ENCODE measurements around the gene C1orf50.
"Not testable (repeated sequence)": the region's sequence is repeated elsewhere in the genome, so short reads cannot be mapped to it uniquely, and the experiment has no call there.

The C1orf50 gene

GRCh38 chr1:42748461-42749410, 18.3 kb upstream of the C1orf50 start:
- TF ChIP-seq, protein P1, sequence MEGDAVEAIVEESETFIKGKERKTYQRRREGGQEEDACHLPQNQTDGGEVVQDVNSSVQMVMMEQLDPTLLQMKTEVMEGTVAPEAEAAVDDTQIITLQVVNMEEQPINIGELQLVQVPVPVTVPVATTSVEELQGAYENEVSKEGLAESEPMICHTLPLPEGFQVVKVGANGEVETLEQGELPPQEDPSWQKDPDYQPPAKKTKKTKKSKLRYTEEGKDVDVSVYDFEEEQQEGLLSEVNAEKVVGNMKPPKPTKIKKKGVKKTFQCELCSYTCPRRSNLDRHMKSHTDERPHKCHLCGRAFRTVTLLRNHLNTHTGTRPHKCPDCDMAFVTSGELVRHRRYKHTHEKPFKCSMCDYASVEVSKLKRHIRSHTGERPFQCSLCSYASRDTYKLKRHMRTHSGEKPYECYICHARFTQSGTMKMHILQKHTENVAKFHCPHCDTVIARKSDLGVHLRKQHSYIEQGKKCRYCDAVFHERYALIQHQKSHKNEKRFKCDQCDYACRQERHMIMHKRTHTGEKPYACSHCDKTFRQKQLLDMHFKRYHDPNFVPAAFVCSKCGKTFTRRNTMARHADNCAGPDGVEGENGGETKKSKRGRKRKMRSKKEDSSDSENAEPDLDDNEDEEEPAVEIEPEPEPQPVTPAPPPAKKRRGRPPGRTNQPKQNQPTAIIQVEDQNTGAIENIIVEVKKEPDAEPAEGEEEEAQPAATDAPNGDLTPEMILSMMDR (conservative IDR thresholded peaks at IDR 0.05; ENCODE audit: low read depth, low read length), result no peak
- no peaks in the 10 kb centered on the region for H3K27me3 ChIP-seq (ENCODE audit: insufficient read depth, low read depth)
- no peak overlapping the region for H2AFZ ChIP-seq (ENCODE audit: low read depth)
- H4K20me1 ChIP-seq (ENCODE audit: insufficient read depth), result no peaks in the 10 kb centered on the region
- H3K36me3 ChIP-seq (ENCODE audit: insufficient read depth), result no peaks in the 10 kb centered on the region
- no peaks in the 10 kb centered on the region for H3K4me1 ChIP-seq (ENCODE audit: low read depth, poor library complexity, severe bottlenecking)
- H3K4me3 ChIP-seq (IDR thresholded peaks at IDR 0.05; ENCODE audit: insufficient read depth, low read depth, low read length), result no peak overlapping the region
- no peak overlapping the region for H3K9ac ChIP-seq
- no peak overlapping the region for H3K4me2 ChIP-seq
- no peak overlapping the region for H3K27ac ChIP-seq
- H3K79me2 ChIP-seq (ENCODE audit: insufficient read depth, low read depth), result no peaks in the 10 kb centered on the region

DNA sequence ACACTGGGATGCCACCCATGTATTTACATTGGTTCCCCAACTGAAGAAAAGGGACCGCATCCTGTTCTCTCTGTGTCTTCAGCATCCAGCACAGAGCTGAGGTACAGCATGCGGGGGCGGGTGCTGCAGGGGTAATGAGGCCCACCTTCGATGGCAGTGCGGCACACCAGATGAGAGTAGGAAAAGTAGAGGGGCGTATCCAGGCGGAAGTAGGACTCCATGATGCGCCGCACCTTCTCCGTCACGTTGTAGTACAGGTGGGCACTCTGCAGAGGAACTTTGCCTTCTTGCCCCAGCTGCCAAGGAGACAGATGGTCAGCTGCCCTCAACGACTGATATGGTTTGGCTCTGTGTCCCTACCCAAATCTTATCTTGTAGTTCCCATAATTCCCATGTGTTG, 17.0 kb upstream of the C1orf50 start:
- no peak overlapping the region for H3K27ac ChIP-seq
- H2AFZ ChIP-seq (ENCODE audit: low read depth), result no peak overlapping the region
- no peak overlapping the region for H3K4me3 ChIP-seq (IDR thresholded peaks at IDR 0.05; ENCODE audit: insufficient read depth, low read depth, low read length)
- H3K4me1 ChIP-seq (ENCODE audit: low read depth, poor library complexity, severe bottlenecking), result no peaks in the 10 kb centered on the region
- no peak overlapping the region for H3K9ac ChIP-seq
- no peak overlapping the region for H3K4me2 ChIP-seq
- H3K79me2 ChIP-seq (ENCODE audit: insufficient read depth, low read depth), result no peaks in the 10 kb centered on the region
- no peaks in the 10 kb centered on the region for H3K36me3 ChIP-seq (ENCODE audit: insufficient read depth)
- TF ChIP-seq, protein P1 (conservative IDR thresholded peaks at IDR 0.05; ENCODE audit: low read depth, low read length), result no peak
- H4K20me1 ChIP-seq (ENCODE audit: insufficient read depth), result no peaks in the 10 kb centered on the region
- no peaks in the 10 kb centered on the region for H3K27me3 ChIP-seq (ENCODE audit: insufficient read depth, low read depth)

DNA sequence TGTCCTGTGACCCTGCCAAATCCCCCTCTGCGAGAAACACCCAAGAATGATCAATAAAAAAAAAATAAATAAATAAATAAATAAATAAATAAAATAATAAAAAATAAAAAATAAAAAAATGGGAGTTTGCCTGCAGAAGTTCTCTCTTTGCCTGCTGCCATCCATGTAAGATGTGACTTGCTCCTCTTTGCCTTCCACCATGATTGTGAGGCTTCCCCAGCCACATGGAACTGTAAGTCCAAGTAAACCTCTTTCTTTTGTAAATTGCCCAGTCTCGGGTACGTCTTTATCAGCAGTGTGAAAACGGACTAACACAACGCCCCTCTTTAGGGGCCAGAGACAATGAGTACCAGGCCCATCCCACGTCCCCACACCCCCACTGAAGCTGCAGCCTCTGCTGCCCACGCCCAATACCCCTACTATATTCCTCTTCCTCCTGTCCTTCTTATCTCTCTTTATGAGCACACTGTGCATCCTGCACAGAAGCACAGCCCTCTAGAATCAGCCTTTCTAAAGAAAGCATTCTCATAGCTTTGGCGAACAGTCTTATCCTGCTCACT, 15.5 kb upstream of the C1orf50 start:
- H4K20me1 ChIP-seq (ENCODE audit: insufficient read depth); H3K4me3 ChIP-seq (IDR thresholded peaks at IDR 0.05; ENCODE audit: insufficient read depth, low read depth, low read length); H3K27me3 ChIP-seq (ENCODE audit: insufficient read depth, low read depth); H3K9ac ChIP-seq; H2AFZ ChIP-seq (ENCODE audit: low read depth); H3K4me1 ChIP-seq (ENCODE audit: low read depth, poor library complexity, severe bottlenecking); H3K36me3 ChIP-seq (ENCODE audit: insufficient read depth); H3K27ac ChIP-seq; H3K79me2 ChIP-seq (ENCODE audit: insufficient read depth, low read depth); H3K4me2 ChIP-seq: not testable (repeated sequence)

- no peaks in the 10 kb centered on the region for H3K36me3 ChIP-seq (ENCODE audit: insufficient read depth)
These were observed 14.8 kb upstream of the C1orf50 start for GRCh38 chr1:42752284-42752683.

More at GRCh38 chr1:42752284-42752683, 14.8 kb upstream of the C1orf50 start:
- Histone ChIP-seq H3K4me2 (no peak overlapping the region), H4K20me1 (ENCODE audit: insufficient read depth) (no peaks in the 10 kb centered on the region), H3K9ac (no peak overlapping the region), H2AFZ (ENCODE audit: low read depth) (no peak overlapping the region), H3K4me1 (ENCODE audit: low read depth, poor library complexity, severe bottlenecking) (peaks cover 3% of the 10 kb centered on the region), H3K79me2 (ENCODE audit: insufficient read depth, low read depth) (no peaks in the 10 kb centered on the region), H3K4me3 (IDR thresholded peaks at IDR 0.05; ENCODE audit: insufficient read depth, low read depth, low read length) (no peak overlapping the region), H3K27ac (no peak overlapping the region), H3K27me3 (ENCODE audit: insufficient read depth, low read depth) (no peaks in the 10 kb centered on the region)
- TF ChIP-seq, protein P1 (conservative IDR thresholded peaks at IDR 0.05; ENCODE audit: low read depth, low read length), result no peak

Data from KMS-11 (cell line).